T-cell (primary cell): ENCODE measurements around the gene NUMA1. TPM values are rescaled to one million over a fixed set of nuclear protein-coding genes. Genes with fewer than 3 reads are reported as not detected.

Source experiments
- ATAC-seq, 4 experiments: fragments of 200-7000 bp in 3 of 4; fragments of 150-1000 bp in 1 of 4; cut with Tn5 transposase; replicated peaks in 1 of 4; 1 replicate in 3 of 4; 2 replicates in 1 of 4; pipeline ENCODE4 v1.10.0; 2021; ENCODE audit warnings: moderate library complexity in 3 of 4, mild to moderate bottlenecking in 2 of 4, moderate number of reproducible peaks in 1 of 4
- CTCF ChIA-PET, 2 donors: fragments of 300-600 bp; sonication (Branson Sonifier 250); formaldehyde crosslinking; loops; one replicate each; lab custom pipeline; 2022; ENCODE audit warnings: antibody characterized with exemption in 2 of 2; lab: Charles Lee
- POLR2A ChIA-PET, 2 donors: fragments of 300-600 bp; sonication (Branson Sonifier 250); formaldehyde crosslinking; loops; one replicate each; lab custom pipeline; 2022; ENCODE audit warnings: antibody characterized with exemption in 2 of 2; lab: Charles Lee
- DNase-seq, 35 experiments: peaks; one replicate each; pipeline versions ENCODE4 v3.0.0 to v3.0.0-alpha.2; 2013 to 2023
- H3K27ac ChIP-seq: one replicate; pipeline ENCODE4 v1.5.1; 2013; ENCODE audit warnings: low read length
- H3K27me3 ChIP-seq, 2 experiments: replicated peaks in 1 of 2; 1 replicate in 1 of 2; 2 replicates in 1 of 2; pipeline versions ENCODE4 v1.6.1 to v1.7.0; 2013; ENCODE audit warnings: low read length in 1 of 2, mixed read lengths in 1 of 2; ENCODE audit not compliant: control insufficient read depth in 2 of 2, insufficient read depth in 2 of 2; ENCODE audit errors: extremely low read depth in 1 of 2
- H3K36me3 ChIP-seq, 2 donors: 1 replicate in 1 of 2; 2 replicates in 1 of 2; pipeline versions ENCODE4 v1.6.1 to v1.7.0; 2013; ENCODE audit warnings: low read length in 1 of 2; ENCODE audit not compliant: control insufficient read depth in 2 of 2, insufficient read depth in 1 of 2; ENCODE audit errors: extremely low read depth in 1 of 2
- H3K4me1 ChIP-seq, 2 experiments: 1 replicate in 1 of 2; 2 replicates in 1 of 2; pipeline versions ENCODE4 v1.6.1 to v1.7.0; 2013; ENCODE audit warnings: low read length in 2 of 2, mixed read lengths in 1 of 2; ENCODE audit not compliant: insufficient read depth in 2 of 2, control insufficient read depth in 1 of 2; ENCODE audit errors: extremely low read depth in 1 of 2
- H3K4me3 ChIP-seq, 2 donors: 1 replicate in 1 of 2; 2 replicates in 1 of 2; pipeline versions ENCODE4 v1.5.1 to v1.7.0; 2013; ENCODE audit warnings: mild to moderate bottlenecking in 2 of 2, low read length in 1 of 2, moderate library complexity in 1 of 2; ENCODE audit not compliant: control insufficient read depth in 1 of 2; ENCODE audit errors: extremely low read depth in 1 of 2
- H3K9me3 ChIP-seq: 2 replicates; pipeline ENCODE4 v1.7.0; 2013
- H3K27ac Mint-ChIP-seq, 2 donors: one replicate each; pipeline ENCODE4 v1.8.0; 2020 to 2021; ENCODE audit warnings: mild to moderate bottlenecking in 2 of 2, mixed read lengths in 2 of 2
- H3K27me3 Mint-ChIP-seq, 2 donors: one replicate each; pipeline ENCODE4 v1.8.0; 2021 to 2022; ENCODE audit warnings: mixed read lengths in 2 of 2
- H3K36me3 Mint-ChIP-seq: one replicate; pipeline ENCODE4 v1.8.0; 2021; ENCODE audit warnings: mixed read lengths
- H3K4me1 Mint-ChIP-seq, 3 donors: one replicate each; pipeline ENCODE4 v1.8.0; 2020 to 2022; ENCODE audit warnings: mixed read lengths in 3 of 3, mild to moderate bottlenecking in 1 of 3
- H3K4me3 Mint-ChIP-seq, 3 donors: one replicate each; pipeline ENCODE4 v1.8.0; 2020 to 2022; ENCODE audit warnings: mild to moderate bottlenecking in 3 of 3, mixed read lengths in 3 of 3, moderate library complexity in 3 of 3
- H3K9me3 Mint-ChIP-seq, 3 donors: one replicate each; pipeline ENCODE4 v1.8.0; 2020 to 2022; ENCODE audit warnings: mixed read lengths in 3 of 3
- WGBS: methylation state at CpG from one replicate; pipeline ENCODE4 v1.1.5; 2013; ENCODE audit warnings: missing lambda C conversion rate; ENCODE audit not compliant: insufficient coverage; 5-methylcytosine and 5-hydroxymethylcytosine counted together
- total RNA-seq, 35 experiments: library from RNA in 6 of 35; stranded (reverse) in 6 of 35; fragments of 120-200 nt in 1 of 35; gene quantifications; one replicate each; pipeline versions ENCODE4 v1.2.1 to v1.2.4 and lab custom pipeline; 2013 to 2026

Gene NUMA1
- total RNA-seq, 5 donors from 2014 or later (not counting 1 experiment from before 2014, with no cell fraction given): 237 to 386 (median 343) TPM

DNA sequence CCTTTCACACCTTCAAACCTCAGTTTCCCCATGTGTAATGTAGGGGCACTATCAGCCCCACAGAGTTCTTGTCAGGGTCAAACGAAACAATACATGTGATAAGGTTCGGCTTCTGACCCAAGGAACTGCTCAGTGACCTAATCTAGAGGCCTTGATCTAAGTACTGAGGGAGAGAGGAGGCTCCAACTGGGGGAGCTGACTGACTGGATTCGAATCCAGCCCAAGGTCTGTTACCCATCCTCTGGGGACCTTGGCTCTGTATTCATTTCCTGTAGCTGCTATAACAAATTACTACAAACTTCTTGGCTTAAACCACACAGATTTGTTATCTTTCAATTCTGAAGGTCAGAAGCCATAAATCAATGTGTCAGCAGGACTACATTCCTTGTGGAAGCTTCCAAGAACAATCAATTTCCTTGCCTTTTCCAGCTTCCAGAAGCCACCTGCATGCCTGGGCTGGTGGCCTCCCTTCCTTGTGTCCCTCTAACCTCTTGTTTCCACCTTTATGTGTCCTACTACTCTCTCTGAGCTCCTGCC lies 42.8 kb upstream of the NUMA1 start:
- no CpG with 5 or more reads among the region's 3 CpGs for WGBS
- Mint-ChIP-seq H3K9me3 (peaks cover 0 to 7% (median 6%) of the 10 kb centered on the region in 3 donors), H3K4me1 (no peaks in the 10 kb centered on the region), H3K36me3 (no peaks in the 10 kb centered on the region), H3K27ac (no peak overlapping the region), H3K4me3 (no peak overlapping the region), H3K27me3 (peaks cover 8 to 13% of the 10 kb centered on the region in 2 donors)
- DNase-seq (no peak), ATAC-seq (no peak)
- ChIA-PET CTCF (no interaction called here), POLR2A (no interaction called here)
- no peaks in the 10 kb centered on the region for H3K36me3 ChIP-seq
- H3K27me3 ChIP-seq: peaks cover 0 to 24% of the 10 kb centered on the region in 2 experiments
- H3K27ac ChIP-seq: no peak overlapping the region
- H3K4me3 ChIP-seq: no peak overlapping the region
- H3K9me3 ChIP-seq: no peaks in the 10 kb centered on the region
- no peaks in the 10 kb centered on the region for H3K4me1 ChIP-seq

DNA sequence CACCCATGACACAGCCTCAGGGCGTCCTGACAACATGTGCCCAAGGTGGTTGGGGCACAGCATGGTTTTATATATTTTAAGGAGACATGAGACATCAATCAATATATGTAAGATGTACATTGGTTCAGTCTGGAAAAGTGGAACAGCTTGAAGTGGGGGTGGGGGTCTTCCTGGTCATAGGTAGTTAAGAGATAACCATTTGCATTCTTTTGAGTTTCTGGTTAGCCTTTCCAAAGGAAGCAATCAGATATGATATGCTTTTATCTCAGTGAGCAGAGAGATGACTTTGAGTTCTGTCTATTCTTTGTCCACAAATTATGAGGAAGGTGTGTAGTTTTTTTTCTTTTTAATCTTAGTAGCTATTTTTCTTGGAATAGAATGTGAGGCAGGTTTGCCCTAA lies 42.3 kb upstream of the NUMA1 start:
- no CpG with 5 or more reads among the region's 1 CpG for WGBS
- Histone ChIP-seq H3K4me3 (no peak overlapping the region), H3K27me3 (peaks cover 0 to 24% of the 10 kb centered on the region in 2 experiments), H3K27ac (no peak overlapping the region), H3K36me3 (no peaks in the 10 kb centered on the region), H3K9me3 (no peaks in the 10 kb centered on the region), H3K4me1 (no peaks in the 10 kb centered on the region)
- no peak overlapping the region for H3K4me3 Mint-ChIP-seq
- H3K36me3 Mint-ChIP-seq: no peaks in the 10 kb centered on the region
- CTCF ChIA-PET: no interaction called here
- peaks cover 8 to 13% of the 10 kb centered on the region in 2 donors for H3K27me3 Mint-ChIP-seq
- H3K27ac Mint-ChIP-seq: no peak overlapping the region
- ATAC-seq (no peak), DNase-seq (no peak)
- POLR2A ChIA-PET: no interaction called here
- H3K4me1 Mint-ChIP-seq: no peaks in the 10 kb centered on the region
- H3K9me3 Mint-ChIP-seq: peaks cover 0 to 4% (median 1%) of the 10 kb centered on the region in 3 donors

DNA sequence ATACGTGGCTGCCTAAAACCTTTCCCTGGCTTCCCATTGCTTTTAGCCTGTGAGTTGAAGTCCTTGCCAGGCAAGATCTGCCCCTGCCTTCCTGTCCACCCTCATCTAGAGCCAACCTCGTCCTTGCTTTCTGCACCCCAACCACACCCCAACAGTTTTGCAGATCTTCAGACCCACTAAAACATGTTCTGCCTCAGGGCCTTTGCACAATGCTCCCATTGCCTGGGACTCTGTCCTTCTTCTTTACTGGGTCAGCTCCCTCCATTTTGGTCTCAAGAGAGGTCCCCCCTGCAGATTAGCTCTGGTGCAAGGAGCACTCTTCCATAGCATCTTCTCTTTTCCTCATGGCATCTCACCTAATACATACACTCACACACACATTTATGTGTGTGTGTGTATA lies 40.6 kb upstream of the NUMA1 start:
- Mint-ChIP-seq H3K27ac (no peak overlapping the region), H3K36me3 (no peaks in the 10 kb centered on the region), H3K4me1 (no peaks in the 10 kb centered on the region), H3K4me3 (no peak overlapping the region), H3K27me3 (peaks cover 15 to 21% of the 10 kb centered on the region in 2 donors), H3K9me3 (no peaks in the 10 kb centered on the region)
- whole genome bisulfite sequencing: 70% methylated on average over 2 of the region's 2 CpGs
- H3K27ac ChIP-seq: no peak overlapping the region
- ChIA-PET CTCF (no interaction called here), POLR2A (no interaction called here)
- no peak for ATAC-seq
- H3K36me3 ChIP-seq: no peaks in the 10 kb centered on the region
- H3K9me3 ChIP-seq: no peaks in the 10 kb centered on the region
- no peaks in the 10 kb centered on the region for H3K4me1 ChIP-seq
- no peak overlapping the region for H3K4me3 ChIP-seq
- DNase-seq: no peak
- peaks cover 0 to 30% of the 10 kb centered on the region in 2 experiments for H3K27me3 ChIP-seq

DNA sequence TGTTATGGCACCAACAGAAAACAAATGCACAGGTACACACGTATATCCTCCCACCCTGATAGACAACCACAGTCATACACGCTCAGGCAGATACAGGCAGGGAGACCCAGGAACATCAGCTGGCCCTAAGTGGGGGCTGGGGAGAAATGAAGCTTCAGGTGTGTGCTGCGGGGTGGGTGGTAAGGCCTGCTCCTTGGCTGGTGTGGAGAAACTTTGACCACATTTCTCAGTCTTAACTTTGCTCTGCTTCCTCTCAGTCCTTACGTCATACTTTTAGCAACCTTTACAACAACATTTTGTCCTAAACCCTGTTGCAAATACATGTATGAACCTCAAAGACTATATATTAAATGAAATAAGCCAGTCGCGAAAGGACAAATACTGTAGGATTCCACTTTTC lies 38.9 kb upstream of the NUMA1 start:
- no CpG with 5 or more reads among the region's 6 CpGs for WGBS
- Mint-ChIP-seq H3K4me1 (no peaks in the 10 kb centered on the region), H3K4me3 (no peak overlapping the region), H3K27ac (no peak overlapping the region), H3K36me3 (no peaks in the 10 kb centered on the region), H3K27me3 (peaks cover 15 to 21% of the 10 kb centered on the region in 2 donors), H3K9me3 (no peaks in the 10 kb centered on the region)
- H3K27me3 ChIP-seq: peaks cover 0 to 26% of the 10 kb centered on the region in 2 experiments
- H3K36me3 ChIP-seq: no peaks in the 10 kb centered on the region
- no peaks in the 10 kb centered on the region for H3K9me3 ChIP-seq
- ChIA-PET POLR2A (interaction anchor here in 1 of 2 donors (0.5 kb wide), 1 partner anchor 10 kb away, joined by 3 read pairs; no protein-coding TSS in a partner anchor), CTCF (interaction anchor here in 1 of 2 donors (0.6 kb wide), 1 partner anchor 25 kb away, joined by 4 read pairs; no protein-coding TSS in a partner anchor)
- no peak overlapping the region for H3K4me3 ChIP-seq
- no peak for DNase-seq
- no peak overlapping the region for H3K27ac ChIP-seq
- no peaks in the 10 kb centered on the region for H3K4me1 ChIP-seq
- no peak for ATAC-seq

DNA sequence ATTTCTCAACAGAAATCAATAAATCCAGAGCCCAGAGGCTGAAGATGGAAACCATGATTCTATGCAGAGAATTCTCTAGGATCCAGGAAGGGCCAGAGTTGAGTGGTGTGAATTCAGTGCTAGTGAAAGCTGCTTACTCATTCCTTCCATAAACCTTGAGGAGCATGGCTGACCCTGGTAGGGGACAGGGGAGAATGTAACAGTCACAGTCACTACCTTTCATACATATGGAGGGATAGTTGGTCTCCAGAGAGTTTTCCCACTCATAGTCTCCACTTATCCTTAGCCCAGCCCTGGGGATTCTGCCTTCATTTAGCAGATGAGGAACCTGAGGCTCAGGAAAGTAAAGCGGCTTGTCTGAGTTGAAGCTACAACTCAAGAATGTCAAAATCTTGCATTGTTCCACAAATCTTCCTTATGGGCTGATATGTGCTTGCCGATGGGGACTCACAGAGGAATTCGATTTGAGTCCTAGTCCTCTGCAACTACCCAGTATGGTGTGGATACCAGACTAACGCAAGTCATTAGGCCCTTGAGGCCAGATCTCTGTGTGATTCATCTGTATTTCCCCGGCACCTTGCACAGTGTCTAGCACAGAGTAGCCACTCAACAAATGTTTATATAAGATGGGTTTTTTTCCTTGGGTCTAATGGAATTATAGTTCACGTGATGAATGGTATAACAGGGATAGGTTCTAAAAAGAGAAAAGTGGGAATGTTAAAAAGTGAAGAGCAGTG lies 35.8 kb upstream of the NUMA1 start:
- H3K9me3 ChIP-seq: no peaks in the 10 kb centered on the region
- H3K36me3 Mint-ChIP-seq: no peaks in the 10 kb centered on the region
- peaks cover 15% of the 10 kb centered on the region in 2 donors for H3K27me3 Mint-ChIP-seq
- ChIA-PET CTCF (no interaction called here), POLR2A (no interaction called here)
- no peak for DNase-seq
- no peak overlapping the region for H3K27ac ChIP-seq
- H3K9me3 Mint-ChIP-seq: no peaks in the 10 kb centered on the region
- WGBS: 89% methylated on average over 5 of the region's 6 CpGs
- no peak overlapping the region for H3K4me3 ChIP-seq
- peaks cover 0 to 22% of the 10 kb centered on the region in 2 experiments for H3K27me3 ChIP-seq
- ATAC-seq: no peak
- peaks cover 19 to 23% (median 21%) of the 10 kb centered on the region in 3 donors for H3K4me1 Mint-ChIP-seq
- H3K4me1 ChIP-seq: peaks cover 8 to 17% of the 10 kb centered on the region in 2 experiments
- H3K4me3 Mint-ChIP-seq: no peak overlapping the region
- no peaks in the 10 kb centered on the region for H3K36me3 ChIP-seq
- H3K27ac Mint-ChIP-seq: no peak overlapping the region

DNA sequence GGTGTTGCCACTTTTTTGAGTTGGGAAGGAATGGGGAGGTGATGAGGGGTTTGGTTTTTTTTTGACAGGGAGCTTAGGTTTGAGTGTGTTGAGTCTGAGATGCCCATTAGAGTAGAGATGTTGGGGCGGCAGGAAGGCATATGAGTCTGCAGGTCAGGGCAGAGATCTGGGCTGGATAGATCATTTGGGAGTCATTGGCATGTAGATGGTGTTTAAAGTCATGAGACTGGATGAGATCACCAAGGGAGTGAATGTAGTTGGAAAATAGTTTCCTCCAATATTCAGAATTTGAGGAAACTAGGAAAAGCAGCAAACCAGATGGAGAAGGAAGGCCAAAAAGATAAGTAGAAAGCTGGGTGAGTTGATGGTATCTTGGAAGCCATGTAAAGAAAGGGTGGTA lies 34.2 kb upstream of the NUMA1 start:
- POLR2A ChIA-PET: no interaction called here
- CTCF ChIA-PET: interaction anchor here (0.8 to 3.0 kb wide), 3 partner anchors 29 to 91 kb away, joined by 3 to 13 read pairs (median 3); no protein-coding TSS in a partner anchor
- Mint-ChIP-seq H3K36me3 (peaks cover 11% of the 10 kb centered on the region), H3K27ac (no peak overlapping the region), H3K27me3 (peaks cover 9 to 11% of the 10 kb centered on the region in 2 donors), H3K4me1 (peaks cover 22 to 28% (median 28%) of the 10 kb centered on the region in 3 donors), H3K9me3 (no peaks in the 10 kb centered on the region), H3K4me3 (no peak overlapping the region)
- H3K36me3 ChIP-seq: peaks cover 5 to 15% of the 10 kb centered on the region in 2 donors
- H3K27ac ChIP-seq: no peak overlapping the region
- no peak for DNase-seq
- peaks cover 0 to 14% of the 10 kb centered on the region in 2 experiments for H3K27me3 ChIP-seq
- WGBS: 100% methylated on average over 1 of the region's 1 CpG
- no peak for ATAC-seq
- no peaks in the 10 kb centered on the region for H3K9me3 ChIP-seq
- H3K4me3 ChIP-seq: no peak overlapping the region
- H3K4me1 ChIP-seq: peaks cover 8 to 21% of the 10 kb centered on the region in 2 experiments
